Memory B cell (primary cell): ENCODE results near the gene NMNAT3.

ENCODE experiments used
- ATAC-seq: fragments of 150-1000 bp; cut with Tn5 transposase; 2 replicates; pipeline ENCODE4 v1.10.0; 2021; ENCODE audit warnings: low read depth, mild to moderate bottlenecking, moderate library complexity
- DNase-seq, 2 donors: peaks; one replicate each; pipeline ENCODE4 v3.0.0; 2022; ENCODE audit warnings: low spot score in 2 of 2
- H3K27ac Mint-ChIP-seq: one replicate; pipeline ENCODE4 v1.8.0; 2022; ENCODE audit warnings: mild to moderate bottlenecking, moderate library complexity, mixed read lengths
- H3K27me3 Mint-ChIP-seq: one replicate; pipeline ENCODE4 v1.8.0; 2022; ENCODE audit warnings: mixed read lengths
- H3K36me3 Mint-ChIP-seq: one replicate; pipeline ENCODE4 v1.8.0; 2022; ENCODE audit warnings: mild to moderate bottlenecking, mixed read lengths
- H3K4me1 Mint-ChIP-seq: one replicate; pipeline ENCODE4 v1.8.0; 2022; ENCODE audit warnings: mixed read lengths
- H3K4me3 Mint-ChIP-seq: one replicate; pipeline ENCODE4 v1.8.0; 2022; ENCODE audit warnings: mild to moderate bottlenecking, moderate library complexity, mixed read lengths
- H3K9me3 Mint-ChIP-seq: one replicate; pipeline ENCODE4 v1.8.0; 2022; ENCODE audit warnings: mixed read lengths

NMNAT3 gene

GRCh38 chr3:139517321-139518065, 160.3 kb downstream of the NMNAT3 start:
- no peaks in the 10 kb centered on the region for H3K9me3 Mint-ChIP-seq
- no peak for ATAC-seq

GRCh38 chr3:139514741-139515140, 163.0 kb downstream of the NMNAT3 start:
- no peaks in the 10 kb centered on the region for H3K4me1 Mint-ChIP-seq
- H3K36me3 Mint-ChIP-seq: no peaks in the 10 kb centered on the region
- no peaks in the 10 kb centered on the region for H3K27me3 Mint-ChIP-seq
- H3K27ac Mint-ChIP-seq: no peak overlapping the region
- H3K9me3 Mint-ChIP-seq: no peaks in the 10 kb centered on the region
- no peak for DNase-seq
- ATAC-seq: no peak
- H3K4me3 Mint-ChIP-seq: no peak overlapping the region

More at GRCh38 chr3:139517321-139518065, 160.3 kb downstream of the NMNAT3 start:
- H3K4me3 Mint-ChIP-seq: no peak overlapping the region
- no peak for DNase-seq
- peaks cover 2% of the 10 kb centered on the region for H3K4me1 Mint-ChIP-seq
- H3K36me3 Mint-ChIP-seq: no peaks in the 10 kb centered on the region
- H3K27me3 Mint-ChIP-seq: no peaks in the 10 kb centered on the region
- no peak overlapping the region for H3K27ac Mint-ChIP-seq
